ENCODE data around the gene NELFE. TPM values are rescaled to one million over a fixed set of nuclear protein-coding genes. Genes with fewer than 3 reads are reported as not detected.
A peak's percentile ranks its signal among the peaks of the same experiment; 100 is the strongest.

Gene NELFE
- total and polyA plus RNA-seq, 4 donors, result 11.1 to 21.8 (median 13.0) TPM

- TF ChIP-seq ZBTB33 (IDR thresholded peaks at IDR 0.05), result peak; percentile 94
- peak; percentile 55 to 68 for TF ChIP-seq RAD21 (IDR thresholded peaks at IDR 0.05)
- TF ChIP-seq YY1 (IDR thresholded peaks at IDR 0.05), result peak; percentile 84
- TF ChIP-seq HNF4A (conservative IDR thresholded peaks at IDR 0.05), result peak; percentile 99
- TF ChIP-seq NR2F2 (IDR thresholded peaks at IDR 0.05), result peak; percentile 89
- peak; percentile 99 for TF ChIP-seq RXRA (IDR thresholded peaks at IDR 0.05)
Measured at GRCh38 chr6:31945507-31946369, 13.0 kb downstream of the NELFE start, which contains the start of gene CFB (continued).

GRCh38 chr6:31945154-31945506 is 13.6 kb downstream of the NELFE start:
- Histone ChIP-seq H3K9me3 (ENCODE audit: control insufficient read depth in 4 of 4, low read length in 3 of 4) (no peaks in the 10 kb centered on the region), H3K27ac (ENCODE audit: low read depth in 1 of 2, low read length in 2 of 2) (peak overlapping the region; percentile 78 to 93), H3K36me3 (ENCODE audit: control insufficient read depth in 4 of 4, insufficient read depth in 3 of 4, low read depth in 1 of 4, low read length in 3 of 4) (peaks cover 2 to 52% (median 31%) of the 10 kb centered on the region in 4 donors), H3K9ac (ENCODE audit: low read depth in 1 of 2, low read length in 2 of 2) (peak overlapping the region in 1 of 2 donors; percentile 12), H3K27me3 (ENCODE audit: control insufficient read depth in 4 of 4, insufficient read depth in 4 of 4, low read length in 3 of 4) (no peaks in the 10 kb centered on the region), H3K4me1 (ENCODE audit: control insufficient read depth in 4 of 4, insufficient read depth in 4 of 4, low read length in 3 of 4) (peaks cover 7 to 63% (median 35%) of the 10 kb centered on the region in 4 donors), H3K4me3 (ENCODE audit: low read depth in 1 of 3, low read length in 3 of 3) (no peak overlapping the region)
- 66% methylated on average over 9 of the region's 9 CpGs for WGBS
- no peak for TF ChIP-seq FOXA1 (IDR thresholded peaks at IDR 0.05)
- TF ChIP-seq HNF4G (IDR thresholded peaks at IDR 0.05), result no peak
- TF ChIP-seq ZBTB33 (IDR thresholded peaks at IDR 0.05), result no peak
- TF ChIP-seq CTCF (IDR thresholded peaks at IDR 0.05; ENCODE audit: low read depth, low read length, missing input control), result no peak
- no peak for TF ChIP-seq EGR1 (IDR thresholded peaks at IDR 0.05; ENCODE audit: low read depth in 2 of 2)
- no peak for TF ChIP-seq REST (IDR thresholded peaks at IDR 0.05)
- TF ChIP-seq JUND (IDR thresholded peaks at IDR 0.05), result no peak
- TF ChIP-seq ATF3 (IDR thresholded peaks at IDR 0.05), result no peak
- TF ChIP-seq SP1 (IDR thresholded peaks at IDR 0.05), result no peak
- no peak for TF ChIP-seq GABPA (IDR thresholded peaks at IDR 0.05 in 1 of 2, conservative IDR thresholded peaks at IDR 0.05 in 1 of 2)
- TF ChIP-seq FOXA2 (IDR thresholded peaks at IDR 0.05), result no peak
- TF ChIP-seq NR2F2 (IDR thresholded peaks at IDR 0.05), result no peak
- TF ChIP-seq YY1 (IDR thresholded peaks at IDR 0.05), result no peak
- TF ChIP-seq RAD21 (IDR thresholded peaks at IDR 0.05), result no peak
- no peak for TF ChIP-seq TAF1 (conservative IDR thresholded peaks at IDR 0.05)
- TF ChIP-seq HNF4A (conservative IDR thresholded peaks at IDR 0.05), result no peak
- TF ChIP-seq MAX (IDR thresholded peaks at IDR 0.05), result no peak
- no peak for TF ChIP-seq RXRA (IDR thresholded peaks at IDR 0.05)
- DNase-seq (ENCODE audit: low spot score), result no peak
